Mononuclear cell (primary cell): Measurements from ENCODE around the gene LRSAM1. TPM values are rescaled to one million over a fixed set of nuclear protein-coding genes. Genes with fewer than 3 reads are reported as not detected.

Experiments used
- H3K27me3 ChIP-seq: 2 replicates; pipeline ENCODE4 v1.6.0; 2011; ENCODE audit warnings: low read length, control low read depth; ENCODE audit not compliant: insufficient read depth
- H3K4me1 ChIP-seq: 2 replicates; pipeline ENCODE4 v1.5.1; 2011; ENCODE audit warnings: mild to moderate bottlenecking, low read length, control low read depth; ENCODE audit not compliant: insufficient read depth
- H3K4me3 ChIP-seq: 2 replicates; pipeline ENCODE4 v1.5.1; 2011; ENCODE audit warnings: mild to moderate bottlenecking, low read length, moderate library complexity
- H3K9me3 ChIP-seq: 2 replicates; pipeline ENCODE4 v1.5.1; 2011; ENCODE audit warnings: low read depth, mild to moderate bottlenecking, control low read depth, low read length
- total RNA-seq: library from RNA; depleted of rRNA; stranded (reverse); fragments of >200 nt; gene quantifications from one replicate; pipeline ENCODE4 v1.2.3, GENCODE V29; 2012

Gene LRSAM1
- total RNA-seq, 1 donor = 6.8 TPM

GRCh38 chr9:127505396-127506116, 54.2 kb downstream of the LRSAM1 start:
- H3K4me3 ChIP-seq = no peak overlapping the region
- no peaks in the 10 kb centered on the region for H3K27me3 ChIP-seq
- H3K4me1 ChIP-seq = no peaks in the 10 kb centered on the region

GRCh38 chr9:127506117-127506813, 55.0 kb downstream of the LRSAM1 start:
- H3K27me3 ChIP-seq = no peaks in the 10 kb centered on the region
- no peaks in the 10 kb centered on the region for H3K4me1 ChIP-seq
- H3K9me3 ChIP-seq = no peaks in the 10 kb centered on the region
- H3K4me3 ChIP-seq = no peak overlapping the region

More at GRCh38 chr9:127505396-127506116, 54.2 kb downstream of the LRSAM1 start:
- no peaks in the 10 kb centered on the region for H3K9me3 ChIP-seq

- H3K9me3 ChIP-seq = no peaks in the 10 kb centered on the region
- H3K4me1 ChIP-seq = no peaks in the 10 kb centered on the region
- no peak overlapping the region for H3K4me3 ChIP-seq
- no peaks in the 10 kb centered on the region for H3K27me3 ChIP-seq
Measured at GRCh38 chr9:127506814-127507750, 55.8 kb downstream of the LRSAM1 start.

GRCh38 chr9:127507751-127508648, 56.7 kb downstream of the LRSAM1 start:
- Histone ChIP-seq H3K4me1 (no peaks in the 10 kb centered on the region), H3K9me3 (no peaks in the 10 kb centered on the region), H3K4me3 (no peak overlapping the region), H3K27me3 (no peaks in the 10 kb centered on the region)

- Histone ChIP-seq H3K4me3 (no peak overlapping the region), H3K4me1 (no peaks in the 10 kb centered on the region), H3K9me3 (no peaks in the 10 kb centered on the region), H3K27me3 (no peaks in the 10 kb centered on the region)
Measured at GRCh38 chr9:127508901-127509260, 57.6 kb downstream of the LRSAM1 start.

- no peak overlapping the region for H3K4me3 ChIP-seq
- H3K9me3 ChIP-seq = no peaks in the 10 kb centered on the region
- H3K27me3 ChIP-seq = no peaks in the 10 kb centered on the region
- H3K4me1 ChIP-seq = no peaks in the 10 kb centered on the region
Measured at GRCh38 chr9:127509261-127509954, 58.1 kb downstream of the LRSAM1 start.

- no peaks in the 10 kb centered on the region for H3K4me1 ChIP-seq
- no peaks in the 10 kb centered on the region for H3K27me3 ChIP-seq
- no peaks in the 10 kb centered on the region for H3K9me3 ChIP-seq
- H3K4me3 ChIP-seq = no peak overlapping the region
Measured at GRCh38 chr9:127509955-127510299, 58.6 kb downstream of the LRSAM1 start.

- H3K4me3 ChIP-seq = no peak overlapping the region
- H3K9me3 ChIP-seq = no peaks in the 10 kb centered on the region
- no peaks in the 10 kb centered on the region for H3K27me3 ChIP-seq
- peaks cover 5% of the 10 kb centered on the region for H3K4me1 ChIP-seq
Measured at GRCh38 chr9:127514468-127514867, 63.2 kb downstream of the LRSAM1 start.

GRCh38 chr9:127516835-127517607, 65.7 kb downstream of the LRSAM1 start:
- H3K4me3 ChIP-seq = no peak overlapping the region
- H3K9me3 ChIP-seq = no peaks in the 10 kb centered on the region
- H3K27me3 ChIP-seq = no peaks in the 10 kb centered on the region
- H3K4me1 ChIP-seq = peaks cover 21% of the 10 kb centered on the region

- Histone ChIP-seq H3K4me1 (peaks cover 21% of the 10 kb centered on the region), H3K9me3 (no peaks in the 10 kb centered on the region), H3K4me3 (no peak overlapping the region)
Measured at GRCh38 chr9:127517620-127518019, 66.3 kb downstream of the LRSAM1 start.

GRCh38 chr9:127518091-127518856, 67.0 kb downstream of the LRSAM1 start:
- Histone ChIP-seq H3K9me3 (no peaks in the 10 kb centered on the region), H3K27me3 (no peaks in the 10 kb centered on the region), H3K4me3 (no peak overlapping the region)

More at GRCh38 chr9:127517620-127518019, 66.3 kb downstream of the LRSAM1 start:
- H3K27me3 ChIP-seq = no peaks in the 10 kb centered on the region

GRCh38 chr9:127519301-127520166, 68.2 kb downstream of the LRSAM1 start:
- Histone ChIP-seq H3K9me3 (no peaks in the 10 kb centered on the region), H3K4me1 (peaks cover 21% of the 10 kb centered on the region), H3K4me3 (no peak overlapping the region)

More at GRCh38 chr9:127518091-127518856, 67.0 kb downstream of the LRSAM1 start:
- peaks cover 21% of the 10 kb centered on the region for H3K4me1 ChIP-seq

More at GRCh38 chr9:127519301-127520166, 68.2 kb downstream of the LRSAM1 start:
- no peaks in the 10 kb centered on the region for H3K27me3 ChIP-seq
